ENCODE measurements around the gene RASD2.

The RASD2 gene

DNA sequence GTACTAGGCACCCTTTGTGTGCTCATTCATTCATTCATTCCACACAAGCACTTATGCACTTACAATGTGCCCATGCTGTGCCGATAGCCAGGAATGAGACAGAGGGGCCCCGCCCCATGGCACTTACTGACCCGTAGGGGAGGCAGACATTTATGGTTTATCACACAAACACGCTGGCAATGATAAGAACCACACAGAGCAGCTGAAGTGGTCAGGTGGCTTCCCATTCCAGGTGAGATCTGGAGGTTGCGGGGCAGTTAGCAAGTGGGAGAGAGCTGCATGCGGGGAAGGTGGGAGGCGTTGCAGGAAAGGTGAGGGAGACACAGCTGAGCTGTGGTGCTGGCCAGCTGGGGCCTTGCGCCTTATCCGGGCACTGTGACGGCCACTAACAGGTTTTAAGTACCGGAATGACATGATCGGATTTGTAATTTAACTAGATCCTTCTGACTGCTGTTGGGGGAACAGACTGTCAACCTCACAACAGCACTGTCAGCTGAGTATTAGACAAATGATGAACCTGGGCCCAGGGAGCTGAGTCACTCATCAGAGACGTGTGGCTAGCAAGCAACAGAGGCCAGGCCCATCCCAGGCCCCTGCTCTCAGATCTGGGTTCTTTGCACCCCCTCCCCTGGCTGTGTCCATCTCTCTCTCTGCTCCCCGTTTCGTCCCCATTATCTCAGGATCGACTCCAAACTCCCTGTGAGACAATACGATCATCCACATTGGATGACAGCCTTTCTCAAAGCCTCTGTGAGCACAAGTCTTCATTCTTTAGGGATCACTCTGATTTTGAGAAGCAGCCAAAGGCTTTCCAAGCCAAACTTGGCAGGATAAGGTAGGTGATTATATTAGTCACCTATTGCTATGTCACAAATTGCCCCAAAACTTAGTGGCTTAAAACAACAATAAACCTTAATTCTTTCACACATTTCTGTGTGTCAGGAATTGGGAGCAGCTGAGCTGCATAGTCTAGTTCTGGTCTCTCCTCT, 28.4 kb downstream of the RASD2 start:
- Histone ChIP-seq H3K27ac (ENCODE audit: low read length) (no peak overlapping the region), H3K4me3 (ENCODE audit: low read length) (no peak overlapping the region), H3K9me3 (ENCODE audit: control insufficient read depth, low read depth, low read length) (no peaks in the 10 kb centered on the region), H3K9ac (ENCODE audit: low read length) (no peak overlapping the region), H3K27me3 (ENCODE audit: control insufficient read depth, insufficient read depth, low read length) (no peaks in the 10 kb centered on the region), H3K4me1 (ENCODE audit: control insufficient read depth, low read depth, low read length) (peaks cover 4% of the 10 kb centered on the region), H3K36me3 (ENCODE audit: control insufficient read depth, low read depth, low read length) (no peaks in the 10 kb centered on the region)

GRCh38 chr22:35569916-35570315, 29.3 kb downstream of the RASD2 start:
- no peaks in the 10 kb centered on the region for H3K36me3 ChIP-seq (ENCODE audit: control insufficient read depth, low read depth, low read length)
- no peaks in the 10 kb centered on the region for H3K9me3 ChIP-seq (ENCODE audit: control insufficient read depth, low read depth, low read length)
- no peak overlapping the region for H3K4me3 ChIP-seq (ENCODE audit: low read length)
- no peak overlapping the region for H3K27ac ChIP-seq (ENCODE audit: low read length)
- H3K27me3 ChIP-seq (ENCODE audit: control insufficient read depth, insufficient read depth, low read length), result no peaks in the 10 kb centered on the region
- peaks cover 4% of the 10 kb centered on the region for H3K4me1 ChIP-seq (ENCODE audit: control insufficient read depth, low read depth, low read length)
- H3K9ac ChIP-seq (ENCODE audit: low read length), result no peak overlapping the region

- Histone ChIP-seq H3K4me3 (ENCODE audit: low read length) (no peak overlapping the region), H3K9ac (ENCODE audit: low read length) (no peak overlapping the region), H3K36me3 (ENCODE audit: control insufficient read depth, low read depth, low read length) (no peaks in the 10 kb centered on the region), H3K27me3 (ENCODE audit: control insufficient read depth, insufficient read depth, low read length) (no peaks in the 10 kb centered on the region), H3K4me1 (ENCODE audit: control insufficient read depth, low read depth, low read length) (peaks cover 2% of the 10 kb centered on the region), H3K9me3 (ENCODE audit: control insufficient read depth, low read depth, low read length) (no peaks in the 10 kb centered on the region), H3K27ac (ENCODE audit: low read length) (no peak overlapping the region)
These were observed 30.1 kb downstream of the RASD2 start for GRCh38 chr22:35570686-35571194.

DNA sequence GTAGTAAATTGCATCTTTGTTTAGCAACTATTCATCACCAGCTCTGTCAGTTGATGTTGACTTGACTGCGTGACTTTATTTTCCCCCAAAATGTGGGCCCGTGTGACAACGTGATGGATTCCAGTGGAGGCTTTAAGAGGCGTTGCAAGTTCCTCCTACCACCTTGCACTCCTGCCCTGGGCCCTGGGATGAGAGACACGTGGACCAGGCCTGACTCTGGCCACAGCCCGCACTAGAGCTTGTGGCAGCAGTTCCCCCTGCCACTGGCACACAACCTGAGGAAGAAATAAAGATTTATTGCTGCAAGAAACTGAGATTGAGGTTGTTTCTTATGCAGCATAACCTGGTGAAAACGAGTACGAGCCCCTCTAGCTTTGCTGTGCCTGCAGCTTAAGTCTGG, 31.9 kb downstream of the RASD2 start:
- no peak overlapping the region for H3K27ac ChIP-seq (ENCODE audit: low read length)
- no peaks in the 10 kb centered on the region for H3K9me3 ChIP-seq (ENCODE audit: control insufficient read depth, low read depth, low read length)
- H3K4me3 ChIP-seq (ENCODE audit: low read length), result no peak overlapping the region
- H3K27me3 ChIP-seq (ENCODE audit: control insufficient read depth, insufficient read depth, low read length), result no peaks in the 10 kb centered on the region
- H3K36me3 ChIP-seq (ENCODE audit: control insufficient read depth, low read depth, low read length), result no peaks in the 10 kb centered on the region
- no peaks in the 10 kb centered on the region for H3K4me1 ChIP-seq (ENCODE audit: control insufficient read depth, low read depth, low read length)
- H3K9ac ChIP-seq (ENCODE audit: low read length), result no peak overlapping the region

DNA sequence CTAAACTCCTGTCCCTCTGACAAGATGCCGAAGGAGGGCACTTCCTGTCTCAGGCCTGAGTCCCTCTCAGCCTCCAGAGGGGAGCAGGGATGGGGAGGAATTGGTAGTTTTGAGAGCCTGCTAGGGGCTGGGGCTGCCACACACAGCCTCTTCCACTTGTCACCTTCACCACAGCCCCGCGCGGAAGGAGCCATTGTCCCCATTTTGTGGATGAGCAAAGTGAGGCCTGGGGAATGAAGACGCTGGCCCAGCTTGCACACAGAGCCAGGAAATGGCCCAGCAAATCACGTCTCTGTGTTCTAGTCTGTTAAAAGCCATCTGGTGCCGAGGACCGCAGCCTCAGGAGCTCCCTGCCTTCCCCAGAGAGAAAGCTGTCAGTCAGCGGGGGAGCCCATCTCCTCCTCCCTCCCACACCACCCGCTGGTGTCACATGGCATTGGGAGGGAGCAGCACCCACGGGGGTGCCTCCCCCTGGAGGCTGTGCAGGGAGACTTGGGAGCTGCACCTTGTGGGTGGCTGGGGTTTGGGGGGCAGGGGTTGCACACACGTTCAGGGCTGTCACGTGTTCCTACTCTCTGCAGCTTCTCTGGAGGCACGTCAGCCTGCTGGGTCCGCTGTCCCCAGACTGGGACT, 34.6 kb downstream of the RASD2 start:
- Histone ChIP-seq H3K36me3 (ENCODE audit: control insufficient read depth, low read depth, low read length) (no peaks in the 10 kb centered on the region), H3K4me3 (ENCODE audit: low read length) (no peak overlapping the region), H3K9me3 (ENCODE audit: control insufficient read depth, low read depth, low read length) (no peaks in the 10 kb centered on the region), H3K4me1 (ENCODE audit: control insufficient read depth, low read depth, low read length) (no peaks in the 10 kb centered on the region), H3K27me3 (ENCODE audit: control insufficient read depth, insufficient read depth, low read length) (no peaks in the 10 kb centered on the region), H3K9ac (ENCODE audit: low read length) (no peak overlapping the region), H3K27ac (ENCODE audit: low read length) (no peak overlapping the region)

- H3K27ac ChIP-seq (ENCODE audit: low read length), result no peak overlapping the region
- no peaks in the 10 kb centered on the region for H3K9me3 ChIP-seq (ENCODE audit: control insufficient read depth, low read depth, low read length)
- H3K4me1 ChIP-seq (ENCODE audit: control insufficient read depth, low read depth, low read length), result no peaks in the 10 kb centered on the region
- H3K27me3 ChIP-seq (ENCODE audit: control insufficient read depth, insufficient read depth, low read length), result no peaks in the 10 kb centered on the region
- H3K36me3 ChIP-seq (ENCODE audit: control insufficient read depth, low read depth, low read length), result no peaks in the 10 kb centered on the region
- no peak overlapping the region for H3K9ac ChIP-seq (ENCODE audit: low read length)
- no peak overlapping the region for H3K4me3 ChIP-seq (ENCODE audit: low read length)
These were observed 36.0 kb downstream of the RASD2 start for GRCh38 chr22:35576671-35577070.

DNA sequence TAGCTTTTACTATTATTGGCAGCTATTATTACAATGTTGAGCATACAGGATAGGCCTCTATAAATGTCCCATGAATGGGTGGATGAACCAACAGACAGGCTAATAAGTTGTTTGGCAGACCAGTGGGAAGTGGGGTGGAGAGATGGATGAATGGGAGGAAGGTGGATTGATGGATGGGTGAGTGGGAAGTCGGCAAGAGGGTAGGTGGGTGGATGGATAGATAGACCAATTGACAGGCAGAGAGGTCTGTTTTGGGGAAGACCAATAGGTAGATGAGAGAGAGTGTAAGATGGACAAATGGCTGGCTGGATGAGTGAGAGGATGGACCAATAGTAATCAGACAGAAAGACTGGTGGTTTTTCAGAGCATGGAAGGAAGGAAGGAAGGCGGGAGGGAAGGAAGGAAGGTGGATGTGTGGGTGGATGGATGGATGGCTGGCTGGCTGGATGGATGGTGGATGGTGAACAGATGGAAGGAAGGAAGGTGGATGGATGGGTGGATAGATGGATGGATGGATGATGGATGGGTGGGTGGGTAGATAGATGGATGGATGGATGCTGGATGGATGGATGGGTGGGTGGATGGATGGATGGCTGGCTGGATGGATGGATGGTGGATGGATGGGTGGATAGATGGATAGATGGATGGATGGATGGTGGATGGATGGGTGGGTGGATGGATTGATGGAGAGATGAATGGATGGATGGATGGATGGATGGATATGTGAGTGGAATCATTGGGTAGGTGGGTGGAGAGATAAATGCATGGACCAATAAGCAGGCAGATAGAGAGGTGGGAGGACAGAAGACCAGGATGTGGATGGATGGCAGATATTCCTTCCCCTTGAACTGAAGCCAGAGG, 37.4 kb downstream of the RASD2 start:
- H3K27ac ChIP-seq (ENCODE audit: low read length), result no peak overlapping the region
- H3K36me3 ChIP-seq (ENCODE audit: control insufficient read depth, low read depth, low read length), result no peaks in the 10 kb centered on the region
- H3K4me3 ChIP-seq (ENCODE audit: low read length), result no peak overlapping the region
- no peaks in the 10 kb centered on the region for H3K27me3 ChIP-seq (ENCODE audit: control insufficient read depth, insufficient read depth, low read length)
- H3K9ac ChIP-seq (ENCODE audit: low read length), result no peak overlapping the region
- no peaks in the 10 kb centered on the region for H3K4me1 ChIP-seq (ENCODE audit: control insufficient read depth, low read depth, low read length)
- no peaks in the 10 kb centered on the region for H3K9me3 ChIP-seq (ENCODE audit: control insufficient read depth, low read depth, low read length)

DNA sequence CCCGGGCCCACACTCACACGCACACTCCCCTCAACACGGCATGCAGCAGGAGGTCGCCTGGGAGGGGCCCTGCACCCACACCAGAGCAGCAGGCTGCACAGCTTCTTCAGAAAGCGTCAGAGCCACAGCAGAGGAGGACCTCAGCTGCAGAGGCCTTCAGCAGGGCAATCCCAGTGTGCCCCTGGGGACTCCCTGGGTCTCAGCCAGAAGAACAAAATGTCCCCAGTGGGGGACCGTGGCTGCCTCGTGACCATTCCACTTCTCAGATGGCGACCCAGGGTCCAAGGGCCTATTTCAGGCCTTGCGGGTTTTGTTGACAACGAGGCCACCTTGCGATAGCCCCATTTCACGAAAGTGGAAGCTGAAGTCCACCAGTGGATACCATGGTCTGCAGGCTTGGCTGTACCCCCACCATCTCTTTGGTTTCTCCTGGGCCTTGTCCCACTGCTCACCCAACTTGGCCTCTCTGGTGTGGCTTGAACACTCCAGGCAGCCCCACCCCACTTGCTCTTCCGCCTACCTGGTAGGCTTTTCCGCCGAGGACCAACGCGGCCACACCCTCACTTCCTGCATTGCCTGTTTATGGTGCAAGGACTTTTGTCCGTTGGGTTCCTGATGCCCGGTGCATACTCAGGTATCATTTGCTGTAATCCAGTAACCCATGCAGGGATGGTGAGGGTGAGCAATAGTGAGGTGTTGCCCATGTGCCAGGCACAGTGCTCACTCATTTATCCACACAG, 38.4 kb downstream of the RASD2 start:
- Histone ChIP-seq H3K4me3 (ENCODE audit: low read length) (no peak overlapping the region), H3K4me1 (ENCODE audit: control insufficient read depth, low read depth, low read length) (no peaks in the 10 kb centered on the region), H3K9me3 (ENCODE audit: control insufficient read depth, low read depth, low read length) (no peaks in the 10 kb centered on the region), H3K36me3 (ENCODE audit: control insufficient read depth, low read depth, low read length) (no peaks in the 10 kb centered on the region), H3K27me3 (ENCODE audit: control insufficient read depth, insufficient read depth, low read length) (no peaks in the 10 kb centered on the region), H3K9ac (ENCODE audit: low read length) (no peak overlapping the region), H3K27ac (ENCODE audit: low read length) (no peak overlapping the region)

DNA sequence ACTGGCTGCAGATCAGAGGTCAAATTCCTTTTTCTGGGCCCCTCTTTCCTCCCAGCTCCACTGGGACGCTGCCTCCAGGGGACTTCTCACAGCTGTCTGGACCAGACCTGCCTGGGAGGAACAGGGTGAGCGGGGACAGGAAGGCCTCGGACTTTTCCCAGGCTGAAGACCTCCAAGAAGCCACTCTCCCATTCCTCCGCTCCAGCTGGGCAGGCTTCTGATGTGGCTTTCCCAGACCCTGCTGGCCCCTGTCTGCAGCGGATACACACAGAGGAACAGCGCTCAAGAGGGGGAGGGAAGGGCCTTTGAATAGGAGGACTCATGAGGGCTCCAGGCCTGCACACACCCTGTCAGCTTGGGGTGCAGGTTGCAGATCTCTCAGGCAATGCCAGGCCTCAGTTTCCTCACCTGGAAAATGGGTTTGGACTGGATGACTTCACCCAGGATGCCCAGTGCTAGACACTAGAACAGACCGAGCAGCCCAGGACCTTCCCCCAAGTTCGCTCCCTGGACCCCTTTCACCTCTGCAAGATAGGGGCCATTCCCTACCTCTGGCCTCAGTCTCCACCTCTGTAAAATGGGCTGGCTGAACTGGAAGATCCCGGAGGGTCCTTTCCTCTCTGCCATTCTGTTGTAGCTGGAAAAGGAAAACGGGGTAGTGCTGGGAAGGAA, 39.9 kb downstream of the RASD2 start:
- no peak overlapping the region for H3K4me3 ChIP-seq (ENCODE audit: low read length)
- no peaks in the 10 kb centered on the region for H3K27me3 ChIP-seq (ENCODE audit: control insufficient read depth, insufficient read depth, low read length)
- H3K9me3 ChIP-seq (ENCODE audit: control insufficient read depth, low read depth, low read length), result no peaks in the 10 kb centered on the region
- H3K27ac ChIP-seq (ENCODE audit: low read length), result no peak overlapping the region
- H3K9ac ChIP-seq (ENCODE audit: low read length), result no peak overlapping the region
- no peaks in the 10 kb centered on the region for H3K36me3 ChIP-seq (ENCODE audit: control insufficient read depth, low read depth, low read length)
- H3K4me1 ChIP-seq (ENCODE audit: control insufficient read depth, low read depth, low read length), result no peaks in the 10 kb centered on the region

- H3K27me3 ChIP-seq (ENCODE audit: control insufficient read depth, insufficient read depth, low read length), result no peaks in the 10 kb centered on the region
- H3K27ac ChIP-seq (ENCODE audit: low read length), result no peak overlapping the region
- no peak overlapping the region for H3K4me3 ChIP-seq (ENCODE audit: low read length)
- no peak overlapping the region for H3K9ac ChIP-seq (ENCODE audit: low read length)
- H3K9me3 ChIP-seq (ENCODE audit: control insufficient read depth, low read depth, low read length), result no peaks in the 10 kb centered on the region
- no peaks in the 10 kb centered on the region for H3K4me1 ChIP-seq (ENCODE audit: control insufficient read depth, low read depth, low read length)
- H3K36me3 ChIP-seq (ENCODE audit: control insufficient read depth, low read depth, low read length), result no peaks in the 10 kb centered on the region
These were observed 40.4 kb downstream of the RASD2 start for GRCh38 chr22:35581023-35581413.

All from iPS-18a (cell line).